HG02943 (cell line): ENCODE measurements around the gene HDAC4.

Source experiments
- ATAC-seq: cut with Tn5 transposase; IDR thresholded peaks from one replicate; pipeline ENCODE4 v1.9.1; 2021; ENCODE audit warnings: mild to moderate bottlenecking, low read depth, moderate library complexity; ENCODE audit not compliant: unreplicated experiment

Gene HDAC4

DNA sequence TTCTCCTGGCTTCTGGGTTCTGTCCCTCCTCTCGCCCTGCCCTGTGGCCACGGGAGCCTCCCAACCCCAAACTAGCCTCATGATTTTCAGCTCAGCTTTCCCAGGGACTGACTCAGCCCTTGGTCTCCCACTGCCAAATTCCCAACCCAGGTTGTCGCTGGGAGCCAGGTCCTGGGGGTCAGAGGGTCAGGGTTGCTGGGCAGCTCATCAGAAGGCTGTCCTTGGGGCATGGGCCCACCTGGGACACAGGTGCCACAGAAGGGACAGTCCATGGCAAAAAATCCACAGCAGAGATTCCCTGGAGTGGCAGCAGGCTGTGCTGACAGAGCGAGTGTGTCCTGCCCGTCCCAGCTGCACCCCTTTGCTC is 372.6 kb downstream of the HDAC4 start:
- no peak for ATAC-seq

DNA sequence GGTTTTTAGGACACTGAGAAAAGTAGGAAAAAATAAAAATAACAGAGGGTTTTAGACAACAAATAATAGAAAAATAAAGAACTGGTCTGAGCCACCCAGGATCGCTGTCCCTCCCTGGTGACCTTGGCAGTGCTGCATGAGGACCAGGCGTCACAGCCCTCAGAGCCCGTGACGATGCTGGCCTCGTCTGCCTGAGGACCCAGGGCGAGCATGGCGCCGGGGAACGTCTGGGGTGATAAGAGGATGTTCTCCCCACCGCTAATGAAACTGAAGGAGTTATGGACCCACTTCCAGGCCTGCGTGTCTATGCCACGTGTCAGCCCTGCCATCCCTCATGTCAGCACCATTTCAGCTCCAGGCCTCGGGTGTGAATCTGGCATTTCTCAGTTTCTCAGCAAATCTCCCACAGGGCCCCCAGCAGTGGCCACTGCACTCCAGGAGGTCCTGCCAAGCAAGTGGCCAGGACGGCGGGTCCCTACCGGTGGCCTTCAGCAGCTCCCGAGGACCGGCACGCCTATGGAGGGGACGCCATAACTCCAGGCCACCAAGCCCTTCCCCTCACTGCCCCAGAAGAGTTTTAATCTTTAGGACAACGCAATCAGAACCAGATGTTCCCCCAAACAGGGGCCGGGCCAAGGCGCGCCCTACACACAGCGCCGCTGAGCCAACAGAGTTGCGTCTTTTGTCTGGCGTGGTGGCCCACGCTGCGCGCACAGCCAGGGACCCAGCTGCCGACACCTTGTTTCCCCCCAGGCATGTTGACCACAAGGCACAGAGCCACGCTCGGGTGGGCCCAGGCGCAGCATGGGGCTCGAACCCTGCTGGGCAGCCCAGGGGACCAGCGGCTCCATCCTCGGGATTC is 373.2 kb downstream of the HDAC4 start:
- ATAC-seq: no peak

DNA sequence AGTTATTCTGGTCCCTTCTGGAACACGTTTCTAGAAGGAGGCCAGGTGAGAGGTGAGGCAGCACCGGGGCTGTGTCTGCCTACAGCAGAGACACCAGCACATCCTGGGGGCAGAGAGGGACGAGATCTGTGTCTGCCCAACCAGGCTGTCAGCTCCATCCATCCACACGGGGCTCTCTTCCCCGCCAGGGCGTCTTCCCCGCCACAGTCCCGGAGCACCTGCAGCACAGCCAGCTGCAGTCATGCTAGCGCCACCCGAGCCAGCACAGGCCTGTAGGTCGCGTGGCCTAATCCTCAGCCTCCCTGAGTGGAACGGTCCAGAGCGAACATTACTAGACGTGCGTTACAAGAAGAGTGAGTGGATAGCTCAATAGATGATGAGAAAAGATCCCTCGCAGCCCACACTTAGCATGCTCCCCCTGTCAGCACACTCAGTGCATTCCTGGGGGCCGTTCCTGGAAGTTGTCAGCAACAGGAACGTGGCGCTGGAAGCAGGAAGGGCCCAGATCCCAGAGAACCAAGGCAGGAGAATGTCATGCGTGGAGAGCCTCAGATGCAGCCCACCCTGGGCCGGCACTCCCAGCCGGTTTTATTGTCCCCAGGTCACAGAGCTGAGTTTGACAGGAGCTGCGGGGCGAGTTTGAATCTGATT is 374.0 kb downstream of the HDAC4 start:
- ATAC-seq: no peak

DNA sequence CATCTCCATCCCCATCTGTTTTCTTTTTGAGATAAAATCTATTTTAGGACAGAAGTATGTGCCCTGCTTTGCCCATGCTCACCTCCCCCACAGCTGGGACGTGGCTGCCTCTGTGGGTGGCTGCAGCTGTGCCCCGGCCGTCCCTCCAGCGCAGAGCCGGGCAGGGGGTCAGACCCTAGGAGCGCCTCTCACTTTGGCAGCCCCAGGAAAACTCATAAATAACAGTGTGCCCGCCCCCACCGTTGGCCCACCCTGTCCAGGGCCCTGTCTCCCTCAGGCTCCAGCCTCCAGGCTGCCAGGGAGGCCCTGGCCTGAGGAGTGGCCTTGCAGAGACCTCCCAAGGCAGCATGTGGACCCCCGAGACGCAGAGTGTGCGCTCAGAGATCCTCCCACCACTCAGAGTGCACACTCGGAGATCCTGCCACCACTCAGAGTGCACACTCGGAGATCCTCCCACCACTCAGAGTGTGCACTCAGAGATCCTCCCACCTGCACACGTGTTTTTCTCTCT is 374.8 kb downstream of the HDAC4 start:
- ATAC-seq: no peak

DNA sequence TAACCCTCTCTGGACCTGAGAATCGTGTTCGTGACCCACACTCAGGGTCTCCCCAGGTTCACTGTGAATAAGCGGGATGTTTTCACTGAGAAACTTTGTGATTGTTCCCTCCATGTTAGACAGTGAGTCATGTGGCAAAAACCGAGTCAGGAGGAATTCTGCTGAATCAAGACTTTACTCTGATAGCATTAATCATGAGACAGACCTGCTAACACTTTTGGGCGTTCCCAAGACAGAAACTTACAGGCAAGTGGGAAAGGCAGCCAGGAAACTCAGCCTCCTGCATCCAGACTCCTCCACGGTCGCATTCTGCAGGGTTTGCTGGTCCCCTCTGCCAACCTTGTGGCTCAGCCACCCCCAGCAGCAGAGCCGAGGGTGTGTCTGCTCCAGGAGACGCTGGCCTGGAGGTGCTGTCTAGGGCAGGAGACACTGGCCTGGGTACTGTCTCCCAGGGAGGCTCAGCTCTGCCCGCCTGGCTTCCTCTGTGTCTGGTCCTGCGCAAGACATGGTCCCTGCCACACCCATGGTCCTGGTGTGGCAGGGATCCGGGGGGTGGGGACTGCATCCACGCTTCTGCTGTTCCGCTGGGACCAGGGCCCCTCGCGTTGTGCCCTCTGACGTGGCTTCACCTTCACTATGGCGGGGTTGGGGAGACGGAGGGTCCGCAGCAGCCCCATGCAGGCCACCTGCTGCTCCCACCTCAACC is 375.6 kb downstream of the HDAC4 start:
- no peak for ATAC-seq

DNA sequence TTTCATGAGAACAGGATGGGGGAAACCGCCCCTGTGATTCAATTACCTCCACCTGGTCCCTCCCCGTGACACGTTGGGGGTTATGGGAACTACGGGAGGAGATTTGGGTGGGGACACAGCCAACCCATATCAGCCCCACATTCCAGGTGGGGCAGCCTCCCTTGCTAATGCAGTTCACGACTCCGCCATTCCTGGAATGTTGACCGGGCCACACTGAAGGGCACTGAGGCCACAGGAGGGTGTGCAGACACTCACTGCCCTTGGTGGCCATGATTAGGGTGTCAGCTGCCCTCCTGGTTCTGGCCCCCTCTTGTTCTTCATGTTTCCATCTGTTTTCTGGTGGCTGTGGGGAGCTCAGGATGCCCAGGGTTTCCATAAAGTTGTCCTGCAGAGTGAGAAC is 376.6 kb downstream of the HDAC4 start:
- ATAC-seq: no peak

DNA sequence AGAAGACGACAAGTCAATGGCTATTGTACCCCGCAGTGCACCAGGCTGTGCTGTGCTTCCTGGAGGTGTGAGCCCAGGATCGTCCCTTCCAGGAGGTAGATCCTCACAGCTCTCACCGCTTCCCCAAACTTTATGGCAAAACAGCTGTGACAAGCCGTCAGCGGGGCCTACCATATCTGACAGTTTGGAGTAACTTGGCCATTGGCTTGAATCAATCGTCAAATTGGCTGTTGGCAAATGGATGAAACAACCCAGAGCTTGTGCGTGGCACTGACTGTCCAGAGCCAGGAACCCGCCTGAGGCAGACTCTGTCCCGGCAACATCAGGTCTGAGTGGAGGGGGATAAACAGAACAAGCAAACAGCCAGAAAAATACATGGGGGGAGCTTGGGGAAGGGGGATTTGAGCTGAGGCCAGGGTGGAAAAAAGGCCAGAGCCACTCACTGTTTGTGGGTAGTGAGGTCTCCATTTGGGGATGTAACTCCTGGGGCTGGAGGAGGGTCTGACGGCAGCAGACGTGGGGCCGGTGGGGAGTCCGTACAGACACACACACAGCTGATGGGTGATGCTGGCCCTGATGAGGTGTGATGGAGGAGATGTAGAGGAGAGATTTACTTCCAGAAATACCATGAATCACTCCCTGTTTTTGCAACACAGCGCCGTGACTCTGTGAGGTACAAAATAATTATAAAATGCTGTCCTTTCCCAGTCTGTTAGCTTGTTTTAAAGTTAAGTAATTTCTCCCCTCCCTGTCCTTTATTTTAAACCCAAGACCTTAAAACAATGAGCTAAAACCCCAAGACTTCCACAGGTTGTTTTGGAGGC is 378.2 kb downstream of the HDAC4 start:
- ATAC-seq: no peak

DNA sequence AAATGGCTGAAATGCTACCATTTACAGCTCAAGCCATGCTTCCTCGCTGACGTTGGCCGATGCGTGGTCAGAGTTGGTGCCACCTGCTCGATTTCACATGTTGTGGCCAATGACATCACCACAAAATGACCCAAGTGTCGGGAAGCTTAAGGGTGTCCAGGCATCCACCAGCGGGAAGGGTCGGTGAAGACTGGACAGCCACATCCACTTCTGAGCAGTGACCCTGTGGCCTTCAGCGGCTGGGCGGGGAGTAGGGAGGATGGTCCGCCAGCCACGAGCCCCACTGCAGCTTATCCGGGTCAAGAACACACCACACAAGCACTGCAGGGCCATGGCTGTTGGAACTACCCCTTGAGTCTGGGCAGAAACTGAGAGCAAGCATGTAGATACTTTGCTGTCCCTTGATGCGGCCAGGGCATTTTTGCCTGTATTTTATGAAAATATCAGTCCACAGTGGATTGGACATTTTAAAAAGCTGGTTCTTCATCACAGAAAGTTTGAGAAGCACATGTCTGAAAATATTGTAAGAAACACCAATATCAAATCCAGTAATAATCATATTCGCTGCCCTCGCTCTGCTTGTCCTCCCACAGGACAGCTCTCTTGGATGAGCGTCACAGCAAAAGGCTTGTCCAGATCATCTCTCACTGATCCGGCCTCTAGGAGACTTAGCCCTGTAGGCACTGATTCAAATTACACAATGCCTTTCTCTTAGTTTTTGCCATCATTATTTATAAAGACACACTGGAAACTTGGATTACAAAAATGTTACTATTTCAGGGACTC is 379.0 kb downstream of the HDAC4 start:
- ATAC-seq: no peak

DNA sequence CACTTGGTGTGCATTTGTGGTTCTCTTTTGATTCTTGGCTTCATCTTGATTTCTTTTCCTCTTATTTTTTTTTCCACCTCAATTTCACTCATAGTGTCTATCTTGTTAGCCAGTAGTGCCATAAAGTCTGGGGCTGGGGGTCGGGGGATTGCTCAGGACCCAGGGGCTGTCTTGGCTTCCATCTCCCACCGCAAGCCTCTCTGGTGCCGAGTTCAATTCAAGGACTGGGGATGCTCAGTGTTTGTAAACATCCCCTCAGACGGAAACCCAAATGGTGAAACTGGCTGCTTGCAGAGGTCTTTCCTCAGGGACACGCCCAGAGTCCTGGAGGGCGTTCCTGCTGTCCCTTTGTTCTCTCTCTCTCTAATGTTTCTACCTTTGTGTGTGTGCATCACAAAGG is 379.6 kb downstream of the HDAC4 start:
- no peak for ATAC-seq

DNA sequence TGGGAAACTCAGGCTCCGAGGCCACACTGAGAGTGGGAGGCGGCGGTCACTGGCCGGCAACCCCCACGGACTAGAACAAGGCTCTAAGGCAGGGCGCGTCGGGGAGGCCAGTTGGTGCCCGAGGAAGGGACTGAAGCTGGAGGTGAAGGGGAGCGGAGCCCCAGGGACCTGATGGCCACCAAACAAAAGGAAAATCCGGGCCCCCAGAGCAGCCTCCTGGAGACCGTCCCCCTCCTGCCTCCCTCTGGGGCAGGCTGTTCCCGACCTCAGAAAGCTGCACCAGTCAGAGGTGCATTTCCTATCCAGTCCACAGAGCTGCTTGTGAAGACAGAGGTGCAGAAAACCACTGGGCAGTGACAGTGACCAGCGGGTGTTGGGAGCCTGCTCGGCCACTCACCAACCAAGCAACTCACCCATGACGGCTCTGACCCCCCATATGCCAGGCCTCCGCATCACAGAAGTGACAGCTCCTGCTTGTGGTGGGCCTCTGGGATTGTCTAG is 380.2 kb downstream of the HDAC4 start:
- ATAC-seq: no peak

DNA sequence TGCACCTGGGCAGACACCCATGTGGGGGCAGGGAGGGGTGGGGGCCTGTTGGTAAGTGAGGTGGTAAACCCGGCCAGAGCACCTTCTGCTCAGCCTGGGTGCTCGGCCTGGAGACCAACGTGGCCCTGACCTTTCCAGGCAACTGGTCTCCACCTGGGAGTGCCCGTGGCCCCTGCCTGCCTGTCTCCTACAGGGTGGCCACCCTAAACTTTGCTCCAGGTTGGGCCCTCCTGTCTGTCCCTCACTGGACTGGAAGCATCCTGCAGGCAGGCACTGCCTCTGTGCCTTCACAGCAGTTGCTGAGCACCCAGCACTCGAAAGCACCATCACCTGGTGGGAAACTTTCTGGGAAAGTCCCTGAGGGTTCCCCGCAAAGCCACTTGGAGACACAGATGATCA is 381.6 kb downstream of the HDAC4 start:
- no peak for ATAC-seq

DNA sequence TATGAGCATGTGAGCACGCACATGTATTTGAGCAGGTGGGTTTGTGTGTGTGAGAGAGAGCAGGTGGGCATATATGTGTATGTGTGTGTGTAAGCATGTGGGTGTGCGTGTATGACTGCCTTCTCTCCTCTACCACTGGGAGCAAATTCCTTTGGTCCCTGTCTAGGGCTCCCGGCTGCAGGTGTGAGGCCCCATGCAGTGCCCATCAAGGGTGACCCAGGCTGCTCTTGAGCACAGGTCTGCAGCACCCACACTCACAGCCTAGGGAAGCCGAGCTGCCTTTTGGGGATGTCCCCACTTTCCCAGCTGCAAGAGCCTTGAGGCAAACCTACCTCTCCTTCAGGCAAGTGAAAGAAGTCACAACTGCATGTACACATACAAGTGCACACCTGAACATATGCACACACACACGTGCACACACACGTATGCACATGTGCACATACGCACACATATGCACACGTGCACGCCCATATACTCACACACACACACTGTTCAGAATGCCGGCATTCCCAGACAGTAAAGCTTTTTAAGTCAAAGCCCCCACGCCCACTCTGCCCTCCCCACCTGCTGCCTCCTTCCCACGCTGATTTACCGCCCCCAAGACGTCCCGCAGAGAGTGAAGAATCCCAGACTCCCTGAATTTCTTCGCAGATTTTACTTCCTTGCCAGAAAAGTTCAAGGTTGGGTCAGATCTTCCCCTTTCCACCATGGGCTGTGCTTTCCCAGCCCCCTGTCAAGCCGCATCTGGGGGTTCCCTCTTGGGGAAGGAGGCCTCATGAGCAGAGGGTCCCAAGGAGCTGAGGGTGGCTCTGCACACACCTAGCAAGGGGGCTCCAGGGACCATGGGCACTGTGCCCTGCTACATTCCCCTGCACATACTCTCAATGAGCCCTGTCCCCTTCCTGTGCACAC is 382.3 kb downstream of the HDAC4 start:
- ATAC-seq: no peak

DNA sequence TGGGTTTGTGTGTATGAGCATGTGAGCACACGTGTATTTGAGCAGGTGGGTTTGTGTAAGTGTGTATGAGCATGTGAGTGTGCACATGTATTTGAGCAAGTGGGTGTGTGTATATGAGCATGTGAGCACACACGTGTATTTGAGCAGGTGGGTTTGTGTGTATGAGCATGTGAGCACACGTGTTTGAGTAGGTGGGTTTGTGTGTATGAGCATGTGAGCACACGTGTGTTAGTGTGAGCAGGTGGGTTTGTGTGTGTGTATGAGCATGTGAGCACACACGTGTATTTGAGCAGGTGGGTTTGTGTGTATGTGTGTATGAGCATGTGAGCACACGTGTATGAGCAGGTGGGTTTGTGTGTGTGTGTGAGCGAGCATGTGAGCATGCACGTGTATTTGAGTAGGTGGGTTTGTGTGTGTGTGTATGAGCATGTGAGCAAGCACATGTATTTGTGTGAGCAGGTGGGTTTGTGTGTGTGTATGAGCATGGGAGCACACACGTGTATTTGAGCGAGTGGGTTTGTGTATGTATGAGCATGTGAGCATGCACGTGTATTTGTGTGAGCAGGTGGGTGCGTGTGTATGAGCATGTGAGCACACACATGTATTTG is 383.2 kb downstream of the HDAC4 start:
- no peak for ATAC-seq

DNA sequence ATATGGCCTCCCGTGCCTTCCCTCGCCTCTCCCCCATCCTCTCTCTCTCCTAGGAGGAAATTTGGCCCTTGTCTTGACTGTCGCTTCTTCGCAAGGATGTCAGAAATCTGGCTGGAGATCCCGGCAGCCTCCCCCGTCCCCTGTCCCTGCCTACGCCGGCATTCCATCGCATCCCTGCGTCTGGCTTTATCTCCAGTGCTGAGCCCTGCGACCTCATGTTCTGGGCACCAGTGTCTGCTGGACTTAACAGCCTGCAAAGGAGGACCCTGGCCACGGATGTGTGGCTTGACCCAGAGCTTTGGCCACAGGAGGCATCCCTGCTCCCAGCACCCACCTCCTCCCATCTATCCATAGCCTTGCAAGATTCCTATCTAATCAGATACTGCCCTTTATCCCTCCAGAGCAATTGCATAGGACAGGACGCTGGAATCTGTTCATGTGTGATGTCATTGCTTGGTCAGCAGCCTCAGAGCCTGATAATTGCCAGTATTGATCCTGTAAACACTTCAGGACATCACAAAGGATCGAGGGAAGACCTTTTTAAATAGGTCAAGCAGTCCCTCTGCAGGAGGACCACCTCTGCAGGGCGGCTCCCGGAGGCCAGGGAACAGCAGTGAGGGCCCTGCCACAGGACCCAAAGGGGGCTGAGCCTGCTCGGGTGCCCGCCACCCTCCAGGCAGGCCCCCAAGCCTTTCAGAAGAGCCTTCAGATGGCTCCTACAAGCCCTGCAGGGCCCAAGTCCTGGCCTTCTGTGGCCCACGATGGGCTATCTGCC is 384.7 kb downstream of the HDAC4 start:
- ATAC-seq: no peak

DNA sequence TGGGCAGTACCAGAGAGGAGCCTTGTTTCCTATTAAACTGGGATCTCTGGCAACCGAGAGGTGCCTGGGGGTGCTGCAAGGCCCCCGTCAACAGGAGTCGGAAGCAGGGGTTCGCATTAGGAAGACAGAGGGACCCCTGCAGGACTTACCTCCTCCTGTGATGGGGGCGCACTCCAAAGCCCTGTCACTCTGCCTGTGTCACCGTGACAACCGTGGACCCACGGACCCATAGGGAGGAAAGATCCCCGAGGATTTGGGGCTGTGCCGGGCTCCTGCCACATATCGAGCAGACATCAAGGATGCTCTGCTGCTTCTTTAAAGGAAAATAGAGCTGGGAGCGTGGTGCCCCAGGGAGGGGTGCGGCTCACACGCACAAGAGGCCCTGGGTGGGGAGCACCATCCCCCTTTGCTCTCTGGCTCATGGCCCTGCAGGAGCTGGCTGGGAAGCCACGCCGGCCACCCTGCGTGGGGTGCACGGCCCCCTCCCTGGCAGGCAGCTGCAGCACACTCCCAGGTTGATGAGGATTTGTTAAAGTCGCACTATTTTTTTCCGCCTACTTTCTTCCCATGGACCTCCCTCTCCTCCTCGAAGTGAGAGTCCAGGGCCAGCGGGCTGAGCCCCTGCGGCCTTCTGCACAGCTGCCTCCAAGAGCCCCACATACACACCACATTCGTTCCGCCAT is 385.5 kb downstream of the HDAC4 start:
- no peak for ATAC-seq

DNA sequence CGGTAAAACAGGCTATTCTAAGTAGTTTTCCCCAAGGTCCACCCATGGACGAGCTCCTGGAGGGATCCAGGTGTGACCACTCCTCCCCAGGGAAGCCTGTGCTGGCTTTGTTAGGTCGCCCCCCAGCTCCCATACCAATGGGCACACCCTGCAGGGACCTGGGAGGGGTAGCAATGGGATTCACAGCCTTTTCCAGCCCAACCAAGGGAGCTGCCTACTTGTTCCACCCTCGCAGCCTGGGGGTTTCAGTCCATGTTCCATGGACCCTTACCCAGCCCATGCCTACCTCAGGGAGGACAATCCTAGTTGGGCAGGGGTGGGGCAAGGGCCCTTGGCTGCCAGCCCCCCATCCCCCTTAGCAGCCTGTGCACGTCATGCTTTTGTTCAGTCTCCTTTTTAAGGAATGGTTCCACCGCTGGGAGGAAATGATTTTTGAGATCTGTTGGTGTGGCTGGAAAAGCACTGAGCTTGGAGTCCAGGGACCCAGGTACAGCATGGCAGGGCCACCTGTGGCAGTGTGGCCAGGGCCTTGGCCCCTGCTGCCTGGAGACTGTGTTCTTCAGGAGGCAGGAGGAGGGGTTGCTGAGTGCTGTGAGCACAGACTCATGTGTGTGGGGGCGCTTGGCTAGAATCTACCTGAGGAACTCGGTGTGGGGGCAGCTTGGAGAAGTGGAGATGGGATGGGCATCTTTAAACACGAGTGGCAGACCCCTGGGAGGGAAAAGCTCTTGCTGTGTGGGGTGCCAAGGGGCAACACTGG is 386.2 kb downstream of the HDAC4 start:
- no peak for ATAC-seq
